GM23338 (cell line): ENCODE measurements around the gene BANP. TPM values are rescaled to one million over a fixed set of nuclear protein-coding genes. Genes with fewer than 3 reads are reported as not detected.

Source experiments
- ATAC-seq: fragments of 200-7000 bp; cut with Tn5 transposase; 3 replicates; pipeline ENCODE4 v1.9.1; 2020
- DNase-seq: peaks from one replicate; pipeline ENCODE4 v3.0.0-alpha.2; 2015; ENCODE audit warnings: low spot score
- H2AFZ ChIP-seq: fragments of 200-600 bp; sonication (generic); 2 replicates; pipeline ENCODE4 v1.8.0; 2016; ENCODE audit warnings: antibody characterized with exemption, mild to moderate bottlenecking, moderate library complexity
- H3F3A ChIP-seq: fragments of 200-600 bp; sonication (generic); replicated peaks from 2 replicates; pipeline ENCODE4 v1.8.0; 2017; ENCODE audit warnings: antibody characterized with exemption, mixed run types, low read depth
- H3K27ac ChIP-seq: fragments of 200-600 bp; sonication (generic); 2 replicates; pipeline ENCODE4 v1.6.1; 2016; ENCODE audit warnings: low read depth
- H3K27me3 ChIP-seq: fragments of 200-600 bp; sonication (generic); 2 replicates; pipeline ENCODE4 v1.8.0; 2016; ENCODE audit warnings: mild to moderate bottlenecking, mixed run types, moderate library complexity; ENCODE audit not compliant: insufficient read depth
- H3K36me3 ChIP-seq: fragments of 200-600 bp; sonication (generic); 2 replicates; pipeline ENCODE4 v1.8.0; 2016; ENCODE audit warnings: mild to moderate bottlenecking; ENCODE audit not compliant: insufficient read depth
- H3K4me1 ChIP-seq: fragments of 200-600 bp; sonication (generic); 2 replicates; pipeline ENCODE4 v1.8.0; 2016; ENCODE audit warnings: mild to moderate bottlenecking, moderate library complexity; ENCODE audit not compliant: insufficient read depth
- H3K4me2 ChIP-seq: fragments of 200-600 bp; sonication (generic); 2 replicates; pipeline ENCODE4 v1.7.1; 2017; ENCODE audit warnings: mixed run types
- H3K4me3 ChIP-seq: fragments of 200-600 bp; sonication (generic); 2 replicates; pipeline ENCODE4 v1.6.1; 2016; ENCODE audit warnings: mixed run types
- H3K79me2 ChIP-seq: fragments of 200-600 bp; sonication (generic); replicated peaks from 2 replicates; pipeline ENCODE4 v1.8.0; 2017; ENCODE audit warnings: mild to moderate bottlenecking; ENCODE audit not compliant: insufficient read depth
- H3K9me2 ChIP-seq: fragments of 200-600 bp; sonication (generic); 2 replicates; pipeline ENCODE4 v1.8.0; 2017; ENCODE audit not compliant: insufficient read depth
- H4K20me1 ChIP-seq: fragments of 200-600 bp; sonication (generic); replicated peaks from 2 replicates; pipeline ENCODE4 v1.8.0; 2017; ENCODE audit warnings: mild to moderate bottlenecking; ENCODE audit not compliant: insufficient read depth
- H3K27ac Mint-ChIP-seq: 2 replicates; pipeline ENCODE4 v1.8.0; 2020; ENCODE audit warnings: inconsistent platforms, mild to moderate bottlenecking, moderate library complexity, mixed read lengths
- H3K27me3 Mint-ChIP-seq: 3 replicates; pipeline ENCODE4 v1.8.0; 2022; ENCODE audit warnings: low read depth, mild to moderate bottlenecking, moderate library complexity, mixed read lengths, inconsistent platforms; ENCODE audit not compliant: insufficient read depth, poor library complexity
- H3K36me3 Mint-ChIP-seq: 3 replicates; pipeline ENCODE4 v1.8.0; 2021; ENCODE audit warnings: low read depth, mild to moderate bottlenecking, inconsistent platforms, moderate library complexity, mixed read lengths
- H3K4me1 Mint-ChIP-seq: 3 replicates; pipeline ENCODE4 v1.8.0; 2020; ENCODE audit warnings: mild to moderate bottlenecking, inconsistent platforms, mixed read lengths
- H3K4me3 Mint-ChIP-seq: 3 replicates; pipeline ENCODE4 v1.8.0; 2021; ENCODE audit warnings: moderate library complexity, mild to moderate bottlenecking, inconsistent platforms, mixed read lengths
- H3K9me3 Mint-ChIP-seq: 3 replicates; pipeline ENCODE4 v1.8.0; 2020; ENCODE audit warnings: moderate library complexity, mild to moderate bottlenecking, inconsistent platforms, mixed read lengths
- CREB1 ChIP-seq: fragments of 250-450 bp; sonication (Bioruptor Pico); IDR thresholded peaks from 2 replicates; pipeline ENCODE4 v1.5.0; 2020; ENCODE audit warnings: low read depth, mild to moderate bottlenecking, moderate library complexity
- EZH2 ChIP-seq: fragments of 200-600 bp; sonication (generic); IDR thresholded peaks from one replicate; pipeline ENCODE4 v1.8.0; 2017; ENCODE audit warnings: antibody characterized with exemption, mild to moderate bottlenecking, low read depth; ENCODE audit not compliant: unreplicated experiment
- EZH2phosphoT487 ChIP-seq: fragments of 200-600 bp; sonication (generic); IDR thresholded peaks from one replicate; pipeline ENCODE4 v1.8.1; 2018; ENCODE audit warnings: antibody characterized with exemption; ENCODE audit not compliant: unreplicated experiment
- JUNB ChIP-seq: IDR thresholded peaks from one replicate; pipeline ENCODE4 v1.6.1; 2016; ENCODE audit warnings: antibody characterized with exemption; ENCODE audit not compliant: unreplicated experiment
- NANOG ChIP-seq: IDR thresholded peaks from 2 replicates; pipeline ENCODE4 v1.6.1; 2016; ENCODE audit warnings: antibody characterized with exemption, borderline replicate concordance
- POLR2AphosphoS5 ChIP-seq: IDR thresholded peaks from 2 replicates; pipeline ENCODE4 v1.6.1; 2016; ENCODE audit warnings: antibody characterized with exemption, low read depth
- STAT1 ChIP-seq: IDR thresholded peaks from one replicate; pipeline ENCODE4 v1.6.1; 2016; ENCODE audit warnings: antibody characterized with exemption; ENCODE audit not compliant: unreplicated experiment
- ZNF114 ChIP-seq: fragments of 250-450 bp; sonication (Bioruptor Pico); IDR thresholded peaks from 2 replicates; pipeline ENCODE4 v1.5.0; 2020; ENCODE audit warnings: mild to moderate bottlenecking, moderate library complexity
- ZNF331 ChIP-seq: fragments of 250-450 bp; sonication (Bioruptor Pico); IDR thresholded peaks from 2 replicates; pipeline ENCODE4 v1.5.0; 2020; ENCODE audit warnings: low read depth, mild to moderate bottlenecking, moderate library complexity
- polyA plus RNA-seq: library from polyadenylated mRNA; unstranded; fragments of >200 nt; fragmentation: Nextera tagmentation; extraction: Ambion mirVana; gene quantifications from 2 replicates; pipeline ENCODE4 v1.2.1, GENCODE V29; 2016
- total RNA-seq: library from RNA; depleted of rRNA; stranded (reverse); fragments of >200 nt; shearing (Covaris generic); gene quantifications from 2 replicates; pipeline ENCODE4 v1.2.3, GENCODE V29; 2014
- TF ChIP-seq, protein P1 (sequence below): IDR thresholded peaks from 2 replicates; pipeline ENCODE4 v1.6.1; 2016; ENCODE audit warnings: antibody characterized with exemption
- TF ChIP-seq, protein P2 (sequence below): fragments of 250-450 bp; sonication (Bioruptor Pico); IDR thresholded peaks from 2 replicates; pipeline ENCODE4 v1.5.0; 2020; ENCODE audit warnings: mild to moderate bottlenecking, moderate library complexity
- TF ChIP-seq, protein P3 (sequence below): IDR thresholded peaks from one replicate; pipeline ENCODE4 v1.6.1; 2018; ENCODE audit warnings: antibody characterized with exemption; ENCODE audit not compliant: unreplicated experiment
- TF ChIP-seq, protein P4 (sequence below), 2 experiments: fragments of 200-600 bp in 1 of 2; sonication (generic) in 1 of 2; conservative IDR thresholded peaks; 2 replicates each; pipeline versions ENCODE4 v1.5.1 to v1.6.1; 2016 to 2017; ENCODE audit warnings: antibody characterized with exemption in 2 of 2, low read depth in 2 of 2, mild to moderate bottlenecking in 2 of 2, moderate library complexity in 1 of 2

The BANP gene
- total and polyA plus RNA-seq, 2 experiments from 2014 or later = 22.3 to 48.0 TPM

DNA sequence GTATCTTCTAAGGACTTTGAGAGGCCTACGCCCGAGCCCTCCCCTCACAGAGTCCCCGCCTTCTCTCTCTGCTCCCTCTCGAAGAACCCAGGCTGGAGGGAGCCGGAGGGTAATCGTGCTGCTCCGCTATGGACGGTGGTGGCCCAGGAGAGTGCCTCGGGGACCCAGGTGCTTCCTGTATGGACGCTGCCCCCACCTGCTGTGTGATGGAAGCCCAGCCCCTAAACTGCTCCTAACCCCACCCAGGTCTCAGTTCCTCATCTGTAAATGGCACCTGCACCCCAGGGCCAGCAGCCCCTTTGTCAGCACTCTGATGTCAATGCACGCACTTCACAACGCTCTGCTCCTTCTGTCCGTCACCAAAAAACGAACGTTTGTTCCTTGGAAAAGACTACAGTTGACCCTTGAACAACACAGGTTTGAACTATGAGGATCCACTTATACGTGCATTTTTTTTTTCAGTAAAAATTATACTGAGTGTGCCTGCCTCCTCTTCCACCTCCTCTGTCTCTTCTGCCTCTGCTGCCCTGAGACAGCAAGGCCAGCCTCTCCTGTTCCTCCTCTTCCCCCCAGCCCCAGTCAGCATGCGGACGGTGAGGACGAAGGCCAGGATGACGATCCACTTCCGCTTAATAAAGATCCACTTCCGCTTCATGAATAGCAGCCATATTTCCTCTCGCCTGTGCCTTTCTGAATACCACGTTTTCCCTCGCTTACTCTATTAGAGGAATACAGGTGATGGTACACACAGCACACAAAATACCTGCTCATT, 118.3 kb downstream of the BANP start:
- no peak overlapping the region; the same call in 1 of the 2 replicates for H3K27ac Mint-ChIP-seq
- TF ChIP-seq, protein P1, sequence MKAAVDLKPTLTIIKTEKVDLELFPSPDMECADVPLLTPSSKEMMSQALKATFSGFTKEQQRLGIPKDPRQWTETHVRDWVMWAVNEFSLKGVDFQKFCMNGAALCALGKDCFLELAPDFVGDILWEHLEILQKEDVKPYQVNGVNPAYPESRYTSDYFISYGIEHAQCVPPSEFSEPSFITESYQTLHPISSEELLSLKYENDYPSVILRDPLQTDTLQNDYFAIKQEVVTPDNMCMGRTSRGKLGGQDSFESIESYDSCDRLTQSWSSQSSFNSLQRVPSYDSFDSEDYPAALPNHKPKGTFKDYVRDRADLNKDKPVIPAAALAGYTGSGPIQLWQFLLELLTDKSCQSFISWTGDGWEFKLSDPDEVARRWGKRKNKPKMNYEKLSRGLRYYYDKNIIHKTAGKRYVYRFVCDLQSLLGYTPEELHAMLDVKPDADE = no peak
- TF ChIP-seq STAT1 (no peak), ZNF114 (CRISPR knock-in tag) (no peak), CREB1 (CRISPR knock-in tag) (no peak), NANOG (no peak), POLR2AphosphoS5 (no peak), JUNB (no peak), ZNF331 (CRISPR knock-in tag) (no peak), EZH2 (no peak), EZH2phosphoT487 (no peak)
- TF ChIP-seq, protein P2, sequence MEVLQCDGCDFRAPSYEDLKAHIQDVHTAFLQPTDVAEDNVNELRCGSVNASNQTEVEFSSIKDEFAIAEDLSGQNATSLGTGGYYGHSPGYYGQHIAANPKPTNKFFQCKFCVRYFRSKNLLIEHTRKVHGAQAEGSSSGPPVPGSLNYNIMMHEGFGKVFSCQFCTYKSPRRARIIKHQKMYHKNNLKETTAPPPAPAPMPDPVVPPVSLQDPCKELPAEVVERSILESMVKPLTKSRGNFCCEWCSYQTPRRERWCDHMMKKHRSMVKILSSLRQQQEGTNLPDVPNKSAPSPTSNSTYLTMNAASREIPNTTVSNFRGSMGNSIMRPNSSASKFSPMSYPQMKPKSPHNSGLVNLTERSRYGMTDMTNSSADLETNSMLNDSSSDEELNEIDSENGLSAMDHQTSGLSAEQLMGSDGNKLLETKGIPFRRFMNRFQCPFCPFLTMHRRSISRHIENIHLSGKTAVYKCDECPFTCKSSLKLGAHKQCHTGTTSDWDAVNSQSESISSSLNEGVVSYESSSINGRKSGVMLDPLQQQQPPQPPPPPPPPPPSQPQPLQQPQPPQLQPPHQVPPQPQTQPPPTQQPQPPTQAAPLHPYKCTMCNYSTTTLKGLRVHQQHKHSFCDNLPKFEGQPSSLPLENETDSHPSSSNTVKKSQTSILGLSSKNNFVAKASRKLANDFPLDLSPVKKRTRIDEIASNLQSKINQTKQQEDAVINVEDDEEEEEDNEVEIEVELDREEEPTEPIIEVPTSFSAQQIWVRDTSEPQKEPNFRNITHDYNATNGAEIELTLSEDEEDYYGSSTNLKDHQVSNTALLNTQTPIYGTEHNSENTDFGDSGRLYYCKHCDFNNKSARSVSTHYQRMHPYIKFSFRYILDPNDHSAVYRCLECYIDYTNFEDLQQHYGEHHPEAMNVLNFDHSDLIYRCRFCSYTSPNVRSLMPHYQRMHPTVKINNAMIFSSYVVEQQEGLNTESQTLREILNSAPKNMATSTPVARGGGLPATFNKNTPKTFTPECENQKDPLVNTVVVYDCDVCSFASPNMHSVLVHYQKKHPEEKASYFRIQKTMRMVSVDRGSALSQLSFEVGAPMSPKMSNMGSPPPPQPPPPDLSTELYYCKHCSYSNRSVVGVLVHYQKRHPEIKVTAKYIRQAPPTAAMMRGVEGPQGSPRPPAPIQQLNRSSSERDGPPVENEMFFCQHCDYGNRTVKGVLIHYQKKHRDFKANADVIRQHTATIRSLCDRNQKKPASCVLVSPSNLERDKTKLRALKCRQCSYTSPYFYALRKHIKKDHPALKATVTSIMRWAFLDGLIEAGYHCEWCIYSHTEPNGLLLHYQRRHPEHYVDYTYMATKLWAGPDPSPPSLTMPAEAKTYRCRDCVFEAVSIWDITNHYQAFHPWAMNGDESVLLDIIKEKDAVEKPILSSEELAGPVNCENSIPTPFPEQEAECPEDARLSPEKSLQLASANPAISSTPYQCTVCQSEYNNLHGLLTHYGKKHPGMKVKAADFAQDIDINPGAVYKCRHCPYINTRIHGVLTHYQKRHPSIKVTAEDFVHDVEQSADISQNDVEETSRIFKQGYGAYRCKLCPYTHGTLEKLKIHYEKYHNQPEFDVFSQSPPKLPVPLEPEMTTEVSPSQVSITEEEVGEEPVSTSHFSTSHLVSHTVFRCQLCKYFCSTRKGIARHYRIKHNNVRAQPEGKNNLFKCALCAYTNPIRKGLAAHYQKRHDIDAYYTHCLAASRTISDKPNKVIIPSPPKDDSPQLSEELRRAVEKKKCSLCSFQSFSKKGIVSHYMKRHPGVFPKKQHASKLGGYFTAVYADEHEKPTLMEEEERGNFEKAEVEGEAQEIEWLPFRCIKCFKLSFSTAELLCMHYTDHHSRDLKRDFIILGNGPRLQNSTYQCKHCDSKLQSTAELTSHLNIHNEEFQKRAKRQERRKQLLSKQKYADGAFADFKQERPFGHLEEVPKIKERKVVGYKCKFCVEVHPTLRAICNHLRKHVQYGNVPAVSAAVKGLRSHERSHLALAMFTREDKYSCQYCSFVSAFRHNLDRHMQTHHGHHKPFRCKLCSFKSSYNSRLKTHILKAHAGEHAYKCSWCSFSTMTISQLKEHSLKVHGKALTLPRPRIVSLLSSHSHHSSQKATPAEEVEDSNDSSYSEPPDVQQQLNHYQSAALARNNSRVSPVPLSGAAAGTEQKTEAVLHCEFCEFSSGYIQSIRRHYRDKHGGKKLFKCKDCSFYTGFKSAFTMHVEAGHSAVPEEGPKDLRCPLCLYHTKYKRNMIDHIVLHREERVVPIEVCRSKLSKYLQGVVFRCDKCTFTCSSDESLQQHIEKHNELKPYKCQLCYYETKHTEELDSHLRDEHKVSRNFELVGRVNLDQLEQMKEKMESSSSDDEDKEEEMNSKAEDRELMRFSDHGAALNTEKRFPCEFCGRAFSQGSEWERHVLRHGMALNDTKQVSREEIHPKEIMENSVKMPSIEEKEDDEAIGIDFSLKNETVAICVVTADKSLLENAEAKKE (CRISPR knock-in tag) = no peak
- TF ChIP-seq, protein P3, sequence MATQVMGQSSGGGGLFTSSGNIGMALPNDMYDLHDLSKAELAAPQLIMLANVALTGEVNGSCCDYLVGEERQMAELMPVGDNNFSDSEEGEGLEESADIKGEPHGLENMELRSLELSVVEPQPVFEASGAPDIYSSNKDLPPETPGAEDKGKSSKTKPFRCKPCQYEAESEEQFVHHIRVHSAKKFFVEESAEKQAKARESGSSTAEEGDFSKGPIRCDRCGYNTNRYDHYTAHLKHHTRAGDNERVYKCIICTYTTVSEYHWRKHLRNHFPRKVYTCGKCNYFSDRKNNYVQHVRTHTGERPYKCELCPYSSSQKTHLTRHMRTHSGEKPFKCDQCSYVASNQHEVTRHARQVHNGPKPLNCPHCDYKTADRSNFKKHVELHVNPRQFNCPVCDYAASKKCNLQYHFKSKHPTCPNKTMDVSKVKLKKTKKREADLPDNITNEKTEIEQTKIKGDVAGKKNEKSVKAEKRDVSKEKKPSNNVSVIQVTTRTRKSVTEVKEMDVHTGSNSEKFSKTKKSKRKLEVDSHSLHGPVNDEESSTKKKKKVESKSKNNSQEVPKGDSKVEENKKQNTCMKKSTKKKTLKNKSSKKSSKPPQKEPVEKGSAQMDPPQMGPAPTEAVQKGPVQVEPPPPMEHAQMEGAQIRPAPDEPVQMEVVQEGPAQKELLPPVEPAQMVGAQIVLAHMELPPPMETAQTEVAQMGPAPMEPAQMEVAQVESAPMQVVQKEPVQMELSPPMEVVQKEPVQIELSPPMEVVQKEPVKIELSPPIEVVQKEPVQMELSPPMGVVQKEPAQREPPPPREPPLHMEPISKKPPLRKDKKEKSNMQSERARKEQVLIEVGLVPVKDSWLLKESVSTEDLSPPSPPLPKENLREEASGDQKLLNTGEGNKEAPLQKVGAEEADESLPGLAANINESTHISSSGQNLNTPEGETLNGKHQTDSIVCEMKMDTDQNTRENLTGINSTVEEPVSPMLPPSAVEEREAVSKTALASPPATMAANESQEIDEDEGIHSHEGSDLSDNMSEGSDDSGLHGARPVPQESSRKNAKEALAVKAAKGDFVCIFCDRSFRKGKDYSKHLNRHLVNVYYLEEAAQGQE = no peak
- TF ChIP-seq, protein P4, sequence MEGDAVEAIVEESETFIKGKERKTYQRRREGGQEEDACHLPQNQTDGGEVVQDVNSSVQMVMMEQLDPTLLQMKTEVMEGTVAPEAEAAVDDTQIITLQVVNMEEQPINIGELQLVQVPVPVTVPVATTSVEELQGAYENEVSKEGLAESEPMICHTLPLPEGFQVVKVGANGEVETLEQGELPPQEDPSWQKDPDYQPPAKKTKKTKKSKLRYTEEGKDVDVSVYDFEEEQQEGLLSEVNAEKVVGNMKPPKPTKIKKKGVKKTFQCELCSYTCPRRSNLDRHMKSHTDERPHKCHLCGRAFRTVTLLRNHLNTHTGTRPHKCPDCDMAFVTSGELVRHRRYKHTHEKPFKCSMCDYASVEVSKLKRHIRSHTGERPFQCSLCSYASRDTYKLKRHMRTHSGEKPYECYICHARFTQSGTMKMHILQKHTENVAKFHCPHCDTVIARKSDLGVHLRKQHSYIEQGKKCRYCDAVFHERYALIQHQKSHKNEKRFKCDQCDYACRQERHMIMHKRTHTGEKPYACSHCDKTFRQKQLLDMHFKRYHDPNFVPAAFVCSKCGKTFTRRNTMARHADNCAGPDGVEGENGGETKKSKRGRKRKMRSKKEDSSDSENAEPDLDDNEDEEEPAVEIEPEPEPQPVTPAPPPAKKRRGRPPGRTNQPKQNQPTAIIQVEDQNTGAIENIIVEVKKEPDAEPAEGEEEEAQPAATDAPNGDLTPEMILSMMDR (conservative IDR thresholded peaks at IDR 0.05; ENCODE audit: low read depth in 2 of 2) = no peak
- no peak overlapping the region for H3K27ac ChIP-seq

More for the DNA sequence above, 118.3 kb downstream of the BANP start:
- Histone ChIP-seq H3K4me1 (no peaks in the 10 kb centered on the region), H3K4me3 (no peak overlapping the region), H3F3A (no peaks in the 10 kb centered on the region), H3K4me2 (no peak overlapping the region), H3K27me3 (no peaks in the 10 kb centered on the region), H4K20me1 (no peaks in the 10 kb centered on the region), H3K9me2 (no peaks in the 10 kb centered on the region), H2AFZ (no peak overlapping the region), H3K36me3 (no peaks in the 10 kb centered on the region), H3K79me2 (no peaks in the 10 kb centered on the region)
- H3K4me1 Mint-ChIP-seq = no peaks in the 10 kb centered on the region; the same call in 2 of the 3 replicates
- H3K9me3 Mint-ChIP-seq = no peaks in the 10 kb centered on the region
- H3K36me3 Mint-ChIP-seq = peaks cover 9% of the 10 kb centered on the region
- no peak overlapping the region for H3K4me3 Mint-ChIP-seq
- H3K27me3 Mint-ChIP-seq = peaks cover 10% of the 10 kb centered on the region
- DNase-seq = no peak
- ATAC-seq = peak; percentile 11; the same call in 1 of the 3 replicates
